H1 (cell line): ENCODE results near the gene MGLL. TPM values are rescaled to one million over a fixed set of nuclear protein-coding genes. Genes with fewer than 3 reads are reported as not detected.

Experiments used
- CTCF ChIA-PET: fragments of 300-600 bp; sonication (Branson Sonifier 250); formaldehyde crosslinking; loops from one replicate; lab custom pipeline; 2021; ENCODE audit not compliant: partially characterized antibody; lab: Charles Lee
- POLR2A ChIA-PET: fragments of 300-600 bp; sonication (Branson Sonifier 250); formaldehyde crosslinking; loops from one replicate; lab custom pipeline; 2021; ENCODE audit warnings: inconsistent platforms; ENCODE audit not compliant: partially characterized antibody; lab: Charles Lee
- DNase-seq, 2 experiments: peaks; one replicate each; pipeline versions ENCODE4 v3.0.0 to v3.0.0-alpha.2; 2010 to 2022; ENCODE audit warnings: low spot score in 2 of 2, low read depth in 1 of 2, mixed read lengths in 1 of 2
- FAIRE-seq: peaks from 2 replicates; lab custom pipeline; 2011; peaks lifted over from hg19 to GRCh38; lab: Jason Lieb, UNC
- H2AFZ ChIP-seq: 2 replicates; pipeline ENCODE4 v1.8.1; 2012; ENCODE audit warnings: low read length, inconsistent platforms
- H2AK5ac ChIP-seq: 2 replicates; pipeline ENCODE4 v1.6.1; 2013; ENCODE audit warnings: low read depth, low read length
- H2BK120ac ChIP-seq: replicated peaks from 2 replicates; pipeline ENCODE3; 2013; ENCODE audit warnings: low read depth, low read length, inconsistent platforms
- H2BK12ac ChIP-seq: 2 replicates; pipeline ENCODE4 v1.6.1; 2013; ENCODE audit warnings: low read depth, low read length
- H2BK15ac ChIP-seq: 2 replicates; pipeline ENCODE4 v1.6.1; 2013; ENCODE audit warnings: low read length
- H2BK20ac ChIP-seq: 2 replicates; pipeline ENCODE4 v1.6.1; 2013; ENCODE audit warnings: low read length
- H2BK5ac ChIP-seq: 2 replicates; pipeline ENCODE4 v1.6.1; 2013; ENCODE audit warnings: low read depth, low read length
- H3K14ac ChIP-seq: 2 replicates; pipeline ENCODE4 v1.6.1; 2013; ENCODE audit warnings: inconsistent platforms; ENCODE audit not compliant: insufficient read length
- H3K18ac ChIP-seq: 2 replicates; pipeline ENCODE4 v1.6.1; 2013; ENCODE audit warnings: low read length; ENCODE audit errors: extremely low read depth
- H3K23ac ChIP-seq: 2 replicates; pipeline ENCODE4 v1.6.1; 2013; ENCODE audit warnings: inconsistent platforms; ENCODE audit not compliant: insufficient read length
- H3K23me2 ChIP-seq: 2 replicates; pipeline ENCODE4 v1.6.1; 2013; ENCODE audit warnings: low read depth, low read length
- H3K27ac ChIP-seq: 2 replicates; pipeline ENCODE4 v1.6.1; 2011; ENCODE audit warnings: low read depth, low read length, inconsistent platforms
- H3K27me3 ChIP-seq, 4 experiments: replicated peaks in 1 of 4; 1 replicate in 1 of 4; 2 replicates in 3 of 4; pipeline versions ENCODE4 v1.6.1 to v1.8.1; 2011 to 2013; ENCODE audit warnings: low read length in 3 of 4, mild to moderate bottlenecking in 3 of 4, inconsistent platforms in 2 of 4, mixed read lengths in 2 of 4, moderate library complexity in 1 of 4; ENCODE audit not compliant: control insufficient read depth in 3 of 4, insufficient read depth in 3 of 4; ENCODE audit errors: extremely low read depth in 1 of 4
- H3K36me3 ChIP-seq, 4 experiments: 2 replicates each; pipeline versions ENCODE4 v1.6.1 to v1.8.1; 2011 to 2013; ENCODE audit warnings: mild to moderate bottlenecking in 4 of 4, low read length in 3 of 4, moderate library complexity in 2 of 4, control low read depth in 1 of 4, inconsistent platforms in 1 of 4; ENCODE audit not compliant: insufficient read depth in 4 of 4, control insufficient read depth in 2 of 4
- H3K4ac ChIP-seq: replicated peaks from 2 replicates; pipeline ENCODE3; 2013; ENCODE audit warnings: low read length, low read depth, mixed read lengths, inconsistent platforms; ENCODE audit not compliant: insufficient read length
- H3K4me1 ChIP-seq, 4 experiments: replicated peaks in 1 of 4; 1 replicate in 1 of 4; 2 replicates in 3 of 4; pipeline versions ENCODE4 v1.6.1 to v1.8.1; 2011 to 2013; ENCODE audit warnings: low read length in 3 of 4, inconsistent platforms in 2 of 4, mixed read lengths in 1 of 4; ENCODE audit not compliant: insufficient read depth in 4 of 4, control insufficient read depth in 3 of 4
- H3K4me2 ChIP-seq, 2 experiments: 2 replicates each; pipeline versions ENCODE4 v1.6.1 to v1.8.1; 2011 to 2013; ENCODE audit warnings: low read depth in 2 of 2, low read length in 2 of 2, control low read depth in 1 of 2, inconsistent platforms in 1 of 2, mild to moderate bottlenecking in 1 of 2; ENCODE audit not compliant: insufficient read depth in 1 of 2
- H3K4me3 ChIP-seq, 4 experiments: fragments of 200-600, 300-600 bp in 1 of 4; sonication (generic), shearing (Covaris generic), sonication (Bioruptor Twin) in 1 of 4; 2 replicates each; pipeline versions ENCODE4 v1.5.1 to v1.8.1; 2011 to 2016; ENCODE audit warnings: low read length in 4 of 4, low read depth in 3 of 4, control low read depth in 2 of 4, inconsistent platforms in 2 of 4, mild to moderate bottlenecking in 2 of 4, mixed read lengths in 1 of 4, moderate library complexity in 1 of 4; ENCODE audit not compliant: insufficient read depth in 2 of 4; ENCODE audit errors: extremely low read depth in 1 of 4
- H3K56ac ChIP-seq: replicated peaks from 2 replicates; pipeline ENCODE3; 2013; ENCODE audit warnings: low read depth, mild to moderate bottlenecking, mixed read lengths, low read length, inconsistent platforms; ENCODE audit not compliant: insufficient read length
- H3K79me1 ChIP-seq: 2 replicates; pipeline ENCODE4 v1.6.1; 2013; ENCODE audit warnings: low read depth, low read length, control low read depth
- H3K79me2 ChIP-seq, 2 experiments: 2 replicates each; pipeline versions ENCODE4 v1.6.1 to v1.8.1; 2012 to 2013; ENCODE audit warnings: low read length in 2 of 2, mild to moderate bottlenecking in 2 of 2, inconsistent platforms in 1 of 2; ENCODE audit not compliant: insufficient read depth in 2 of 2, control insufficient read depth in 1 of 2
- H3K9ac ChIP-seq, 4 experiments: replicated peaks in 1 of 4; 1 replicate in 1 of 4; 2 replicates in 3 of 4; pipeline versions ENCODE4 v1.6.1 to v1.8.1; 2011 to 2013; ENCODE audit warnings: low read depth in 3 of 4, low read length in 3 of 4, control low read depth in 2 of 4, mild to moderate bottlenecking in 2 of 4, moderate library complexity in 2 of 4, inconsistent platforms in 1 of 4; ENCODE audit errors: extremely low read depth in 1 of 4
- H3K9me3 ChIP-seq, 2 experiments: 2 replicates each; pipeline versions ENCODE4 v1.6.1 to v1.8.1; 2012 to 2013; ENCODE audit warnings: mild to moderate bottlenecking in 2 of 2, moderate library complexity in 2 of 2, control low read depth in 1 of 2, inconsistent platforms in 1 of 2, low read depth in 1 of 2, low read length in 1 of 2, mixed read lengths in 1 of 2; ENCODE audit not compliant: insufficient read depth in 2 of 2
- H4K20me1 ChIP-seq, 2 experiments: replicated peaks in 1 of 2; 2 replicates each; pipeline versions ENCODE3 to v1.8.1; 2011 to 2013; ENCODE audit warnings: inconsistent platforms in 2 of 2, low read length in 2 of 2, mild to moderate bottlenecking in 1 of 2; ENCODE audit not compliant: insufficient read depth in 2 of 2, control insufficient read depth in 1 of 2
- H4K5ac ChIP-seq: 2 replicates; pipeline ENCODE4 v1.6.1; 2013; ENCODE audit warnings: low read length, low read depth, mixed read lengths, inconsistent platforms; ENCODE audit not compliant: insufficient read length
- H4K8ac ChIP-seq: 2 replicates; pipeline ENCODE4 v1.8.0; 2013; ENCODE audit warnings: mild to moderate bottlenecking, moderate library complexity, low read length, inconsistent platforms; ENCODE audit not compliant: insufficient read depth; ENCODE audit errors: extremely low read depth
- H4K91ac ChIP-seq: replicated peaks from 2 replicates; pipeline ENCODE3; 2013; ENCODE audit warnings: low read length, mixed read lengths, inconsistent platforms; ENCODE audit not compliant: insufficient read length
- GABPA ChIP-seq: IDR thresholded peaks from 2 replicates; pipeline ENCODE4 v1.6.1; 2011; ENCODE audit warnings: mild to moderate bottlenecking, low read length, moderate library complexity, borderline replicate concordance; ENCODE audit not compliant: insufficient read depth
- KDM4A ChIP-seq: IDR thresholded peaks from one replicate; pipeline ENCODE4 v1.7.1; 2012; ENCODE audit warnings: low read depth, mild to moderate bottlenecking, moderate library complexity, low read length, inconsistent platforms; ENCODE audit not compliant: severe bottlenecking
- NANOG ChIP-seq: IDR thresholded peaks from 2 replicates; pipeline ENCODE4 v1.6.1; 2011; ENCODE audit warnings: low read length, low read depth, mild to moderate bottlenecking, inconsistent platforms; ENCODE audit not compliant: insufficient read depth, poor library complexity, severe bottlenecking
- POLR2AphosphoS5 ChIP-seq: IDR thresholded peaks from 2 replicates; pipeline ENCODE4 v1.6.1; 2011; ENCODE audit warnings: low read depth, low read length
- POU5F1 ChIP-seq: IDR thresholded peaks from 2 replicates; pipeline ENCODE4 v1.6.1; 2011; ENCODE audit warnings: low read depth, mild to moderate bottlenecking, low read length, moderate library complexity
- TBP ChIP-seq: IDR thresholded peaks from 2 replicates; pipeline ENCODE4 v1.6.1; 2011; ENCODE audit warnings: low read depth, low read length, improper control_type of control experiment
- WGBS, 2 experiments: shearing (Covaris generic) in 1 of 2; methylation state at CpG; one replicate each; pipeline versions ENCODE4 v1.1.6 to v1.1.7; 2013 to 2015; ENCODE audit warnings: low lambda C conversion rate in 2 of 2, mixed read lengths in 2 of 2, inconsistent platforms in 1 of 2, low coverage in 1 of 2, missing lambda C conversion rate in 1 of 2; ENCODE audit not compliant: insufficient replicate concordance in 2 of 2, insufficient coverage in 1 of 2, insufficient read length in 1 of 2; ENCODE audit errors: extremely low coverage in 1 of 2, missing lambda C conversion rate in 1 of 2; 5-methylcytosine and 5-hydroxymethylcytosine counted together
- polyA plus RNA-seq, 7 experiments: library from polyadenylated mRNA; depleted of rRNA in 3 of 7; stranded (reverse) in 5 of 7; unstranded in 2 of 7; fragments of >200 nt in 5 of 7; fragments of 200-250 nt in 2 of 7; gene quantifications; 1 replicate in 5 of 7; 2 replicates in 1 of 7; 4 replicates in 1 of 7; pipeline versions ENCODE4 v1.2.1 to v1.2.3, GENCODE V29; 2011 to 2013; ENCODE audit warnings: missing spikeins in 2 of 7, mixed read lengths in 2 of 7
- total RNA-seq: library from RNA; stranded (reverse); fragmentation: NEBNext Ultra II Directional; extraction: Animal tissue kit (Norgen Biotek cat#: 25700); gene quantifications from 2 replicates; pipeline ENCODE4 v1.2.1, GENCODE V29; 2021

The MGLL gene
- total and polyA plus RNA-seq, 2 of the 8 experiments (the other 6 are each of a cell fraction or from before 2014, with no cell fraction given) = 0.05 to 0.34 TPM

DNA sequence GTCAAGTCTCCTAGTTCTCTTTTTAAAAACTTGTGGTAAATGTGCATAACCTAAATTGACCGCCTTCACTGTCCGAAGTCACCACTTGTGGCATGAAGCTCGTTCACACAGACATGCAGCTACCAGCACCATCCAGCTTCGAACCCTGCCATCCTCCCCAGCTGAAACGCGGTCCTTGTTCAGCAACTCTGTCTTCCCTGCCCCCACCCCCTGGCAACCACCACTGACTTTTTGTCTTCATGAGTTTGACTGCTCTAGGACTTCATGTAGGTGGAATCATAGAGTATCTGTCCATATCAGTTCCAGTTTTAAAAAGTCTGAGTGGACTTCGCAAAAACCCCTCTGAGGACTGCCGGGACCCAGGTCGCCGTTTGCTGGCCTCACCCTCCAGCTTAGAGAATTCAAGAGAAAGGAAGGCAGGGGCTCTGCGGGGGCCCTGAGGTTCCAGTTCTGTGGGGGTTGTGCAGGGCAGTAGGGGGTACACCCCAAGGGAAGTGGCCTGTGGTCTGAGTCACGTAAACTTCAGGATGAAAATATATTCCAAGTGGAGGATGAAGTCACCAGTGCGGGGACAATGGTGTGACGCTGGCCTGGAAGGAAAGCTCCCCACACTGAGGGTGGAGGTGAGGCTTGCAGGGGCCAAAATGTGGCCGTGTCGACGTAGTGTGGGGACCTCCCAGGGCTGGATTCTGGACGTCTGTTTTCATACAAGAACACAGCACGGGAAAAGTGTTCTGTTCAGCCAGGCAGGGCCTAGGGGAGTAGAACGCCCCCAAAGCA, 82.0 kb downstream of the MGLL start:
- Histone ChIP-seq H3K4ac (no peak overlapping the region), H2BK5ac (no peak overlapping the region), H4K20me1 (no peaks in the 10 kb centered on the region), H3K4me3 (no peak overlapping the region), H2AK5ac (no peak overlapping the region), H4K5ac (no peak overlapping the region), H3K27me3 (no peaks in the 10 kb centered on the region), H3K23me2 (no peaks in the 10 kb centered on the region)
- 87% methylated on average over 20 of the region's 20 CpGs; no CpG with 5 or more reads in 1 of the 2 experiments for WGBS, 2 experiments
- TF ChIP-seq POU5F1 (no peak), NANOG (no peak), TBP (no peak), POLR2AphosphoS5 (no peak), KDM4A (no peak), GABPA (no peak)
- TF ChIP-seq, all 59 proteins: peak for 0
- Histone ChIP-seq H2AFZ (no peak overlapping the region), H3K14ac (no peak overlapping the region), H3K79me2 (no peaks in the 10 kb centered on the region), H3K4me1 (no peaks in the 10 kb centered on the region), H3K9me3 (no peaks in the 10 kb centered on the region), H2BK15ac (no peak overlapping the region), H3K9ac (no peak overlapping the region), H3K4me2 (no peak overlapping the region), H4K8ac (no peak overlapping the region), H3K18ac (no peak overlapping the region), H2BK20ac (no peak overlapping the region), H2BK120ac (no peak overlapping the region), H3K23ac (no peak overlapping the region), H3K27ac (no peak overlapping the region), H3K36me3 (no peaks in the 10 kb centered on the region), H3K79me1 (no peaks in the 10 kb centered on the region), H4K91ac (no peak overlapping the region), H3K56ac (no peak overlapping the region), H2BK12ac (no peak overlapping the region)
- ChIA-PET CTCF (interaction anchor here (0.7 to 2.9 kb wide), 3 partner anchors 9 to 887 kb away, joined by 3 to 14 read pairs (median 9); no protein-coding TSS in a partner anchor), POLR2A (no interaction called here)
- DNase-seq (no peak), FAIRE-seq (no peak)
